GF-D8 (cell line): ENCODE results near the gene FGF14.
"Not testable (repeated sequence)": the region's sequence is repeated elsewhere in the genome, so short reads cannot be mapped to it uniquely, and the experiment has no call there.

ENCODE experiments used
- DNase-seq: peaks from one replicate; lab custom pipeline; 2025; lab: John Stamatoyannopoulos, UW

Gene FGF14

DNA sequence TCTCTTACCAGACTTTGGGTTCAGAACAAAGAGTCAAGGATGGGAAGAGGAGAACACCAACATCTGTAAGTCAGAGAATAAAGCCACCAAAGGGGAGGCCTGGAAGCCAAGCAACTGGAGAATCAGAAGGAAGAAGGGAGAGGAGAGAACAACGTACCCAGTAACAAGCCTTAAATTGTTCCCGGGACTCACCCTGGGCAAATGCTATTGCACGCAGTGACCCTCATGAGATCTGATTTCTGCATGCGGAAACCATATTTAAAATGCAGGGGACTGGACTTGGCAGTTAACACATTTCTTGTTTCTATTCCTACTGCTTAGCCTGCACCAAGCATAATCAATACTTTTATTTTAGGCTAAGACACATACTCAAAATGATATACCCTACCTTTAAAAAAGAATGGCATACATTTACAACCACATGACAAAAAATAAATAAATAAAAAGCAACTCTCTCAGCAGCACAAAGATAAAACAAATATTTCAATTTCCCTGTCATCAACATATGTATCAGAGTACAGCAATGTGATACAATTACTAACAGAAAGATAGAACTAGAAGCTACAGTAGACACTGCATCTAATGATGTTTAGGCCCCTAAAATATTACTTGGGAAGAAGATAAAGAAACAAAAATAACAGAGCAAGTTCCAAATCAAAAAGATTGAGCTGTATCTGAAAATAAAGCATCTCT, 534.8 kb downstream of the FGF14 start:
- no peak for DNase-seq

DNA sequence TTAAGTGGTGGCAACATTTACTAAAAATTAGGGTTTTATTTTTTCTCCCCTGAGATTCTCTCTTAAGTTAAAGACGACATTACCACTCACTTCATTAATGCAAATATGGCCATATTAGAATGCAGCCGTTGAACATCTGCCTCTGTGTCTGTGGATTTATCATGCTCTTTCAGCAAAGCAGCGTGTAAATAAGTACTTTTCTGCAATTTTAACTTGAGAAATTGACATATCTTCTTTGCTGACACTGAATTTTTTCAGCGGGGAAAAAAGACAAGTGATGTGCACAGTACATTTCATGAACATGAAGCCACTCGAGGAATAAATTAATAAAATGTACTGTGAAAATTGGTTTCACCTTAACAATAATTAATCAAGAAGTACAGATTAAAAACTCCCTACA, 543.0 kb downstream of the FGF14 start:
- DNase-seq: no peak

- DNase-seq: no peak
Observed at GRCh38 chr13:101846701-101847100, 555.1 kb downstream of the FGF14 start.

- DNase-seq: no peak
Observed at GRCh38 chr13:101846249-101846648, 555.6 kb downstream of the FGF14 start.

DNA sequence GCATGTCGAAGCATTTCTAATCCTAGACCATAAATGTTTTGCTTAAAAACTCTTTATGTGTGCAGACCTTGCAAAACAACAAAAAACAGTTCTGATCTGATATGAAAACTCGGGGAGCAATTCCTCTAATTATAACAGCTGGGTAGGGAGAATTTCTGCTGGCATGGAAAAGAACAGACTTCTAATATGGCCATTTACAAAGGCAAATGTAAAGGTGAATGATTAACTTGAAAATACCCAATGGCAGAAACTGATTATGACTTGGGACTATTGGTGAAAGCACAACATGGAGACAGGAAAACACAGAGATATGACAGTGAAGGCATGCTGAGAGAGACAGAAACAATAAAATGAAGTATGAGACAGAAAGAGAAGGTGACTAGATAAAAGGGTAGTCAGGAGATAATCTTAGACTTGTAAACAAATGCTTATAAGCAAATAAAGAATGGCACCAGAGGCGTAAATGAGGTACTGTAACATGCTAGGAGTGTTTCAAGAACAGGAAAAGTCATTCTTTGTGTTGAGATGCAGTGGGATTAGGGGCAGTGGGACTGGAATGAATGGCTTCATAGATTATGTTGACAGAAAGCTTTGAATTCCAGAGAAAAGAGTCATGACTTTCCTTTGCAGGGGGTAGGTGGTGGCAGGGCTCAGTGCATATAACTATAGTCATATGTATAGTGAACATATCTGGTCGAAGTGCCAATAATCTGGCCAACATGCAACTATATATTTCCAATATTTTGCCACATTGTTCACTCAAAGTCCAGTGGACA, 556.4 kb downstream of the FGF14 start:
- no peak for DNase-seq

DNA sequence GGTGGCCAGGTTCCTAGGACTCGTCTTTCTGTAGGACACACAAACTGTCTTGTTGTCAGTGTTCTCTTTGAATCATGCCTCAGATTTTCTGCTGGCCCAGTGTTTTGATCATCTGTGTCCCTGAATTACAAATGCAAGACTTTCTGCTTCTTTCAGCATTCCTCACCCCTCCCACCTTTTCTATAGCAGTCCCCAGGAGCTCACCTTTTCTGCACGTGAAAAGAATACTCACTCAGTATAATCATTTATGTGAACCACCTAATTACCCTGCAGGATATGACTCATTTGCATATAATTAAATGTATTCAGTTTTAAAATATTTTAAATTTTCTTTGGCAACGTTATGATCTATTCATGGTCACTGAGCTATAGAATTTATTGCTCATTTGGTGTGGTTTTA, 560.1 kb downstream of the FGF14 start:
- no peak for DNase-seq

DNA sequence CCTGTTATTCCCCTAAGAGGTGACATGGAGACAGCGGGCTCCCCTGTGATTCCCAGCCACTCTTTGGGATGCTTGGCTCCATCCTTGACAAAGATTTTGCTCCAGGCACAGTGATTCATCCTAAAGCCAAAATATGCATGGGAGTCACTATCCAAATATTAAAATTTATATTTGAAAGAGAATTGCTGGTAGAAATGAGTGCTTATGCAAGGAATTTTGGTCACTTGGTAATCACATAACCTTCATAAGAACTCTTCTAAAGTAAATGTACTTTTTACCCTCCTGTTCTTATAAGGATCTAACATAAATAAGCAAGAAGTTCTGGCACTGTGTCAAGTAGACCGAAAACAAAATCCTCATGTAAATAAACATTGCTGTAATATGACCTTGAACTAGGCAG, 563.5 kb downstream of the FGF14 start:
- no peak for DNase-seq

GRCh38 chr13:101837778-101838177, 564.1 kb downstream of the FGF14 start:
- DNase-seq: not testable (repeated sequence)

DNA sequence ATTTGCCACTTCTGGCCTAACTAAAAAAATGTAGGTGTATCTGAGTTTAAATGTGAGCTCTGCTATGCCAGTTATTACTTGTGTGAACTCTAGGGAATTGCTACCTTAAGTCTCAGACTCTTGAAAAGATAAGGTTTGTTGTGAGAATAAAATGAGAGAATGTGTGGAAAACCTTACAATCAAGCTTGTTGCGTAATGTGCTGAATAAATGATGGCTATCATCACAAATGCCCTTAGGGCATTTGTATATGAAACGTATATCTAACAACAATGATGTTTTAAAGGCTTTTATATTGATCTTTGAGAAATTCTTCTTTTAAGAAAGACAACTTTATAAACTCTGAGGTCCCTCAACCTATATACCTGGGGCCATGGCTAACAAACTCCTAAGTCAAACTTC, 564.6 kb downstream of the FGF14 start:
- DNase-seq: no peak

DNA sequence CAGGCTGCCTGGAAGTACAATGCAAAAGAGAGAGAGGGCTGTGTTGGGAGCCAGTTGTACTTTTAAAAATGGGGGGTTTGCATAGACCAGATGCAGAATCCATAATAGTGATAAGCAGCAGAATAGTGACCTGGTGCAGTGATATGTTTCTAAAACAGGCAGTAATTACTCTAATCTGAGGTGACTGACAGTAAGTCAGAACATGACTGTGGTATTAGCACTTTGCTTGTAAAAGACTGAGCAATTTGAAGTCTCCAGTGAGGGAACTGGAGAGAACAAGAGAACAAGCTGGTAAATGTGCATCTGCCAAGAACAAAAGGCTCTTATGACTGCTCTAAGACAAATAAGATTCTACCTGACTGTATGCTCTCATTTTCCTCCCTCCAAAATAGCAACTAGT, 565.9 kb downstream of the FGF14 start:
- no peak for DNase-seq

- DNase-seq: no peak
Observed at GRCh38 chr13:101833671-101834070, 568.2 kb downstream of the FGF14 start.

- DNase-seq: no peak
Observed at GRCh38 chr13:101830035-101830434, 571.8 kb downstream of the FGF14 start.

- no peak for DNase-seq
Observed at GRCh38 chr13:101829484-101829883, 572.4 kb downstream of the FGF14 start.

DNA sequence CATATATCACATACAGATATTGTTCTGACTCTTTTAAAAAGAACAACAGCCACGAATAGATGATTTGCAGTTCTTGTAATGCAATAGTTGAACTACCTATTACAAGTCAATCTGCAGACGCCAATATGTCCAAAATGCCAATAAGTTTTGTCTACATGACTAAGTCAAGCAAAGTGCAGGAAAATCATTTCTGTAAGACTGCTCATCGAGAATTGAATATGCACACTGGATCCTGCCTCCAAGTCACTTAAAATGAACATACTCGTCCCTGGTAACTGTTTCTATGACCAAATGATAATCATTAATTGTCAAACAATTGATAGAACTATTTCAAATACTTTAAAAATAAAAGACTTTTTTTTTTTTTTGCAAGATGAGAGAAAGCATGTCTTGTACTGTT, 573.7 kb downstream of the FGF14 start:
- no peak for DNase-seq

- DNase-seq: no peak
Observed at GRCh38 chr13:101817898-101818297, 584.0 kb downstream of the FGF14 start.

DNA sequence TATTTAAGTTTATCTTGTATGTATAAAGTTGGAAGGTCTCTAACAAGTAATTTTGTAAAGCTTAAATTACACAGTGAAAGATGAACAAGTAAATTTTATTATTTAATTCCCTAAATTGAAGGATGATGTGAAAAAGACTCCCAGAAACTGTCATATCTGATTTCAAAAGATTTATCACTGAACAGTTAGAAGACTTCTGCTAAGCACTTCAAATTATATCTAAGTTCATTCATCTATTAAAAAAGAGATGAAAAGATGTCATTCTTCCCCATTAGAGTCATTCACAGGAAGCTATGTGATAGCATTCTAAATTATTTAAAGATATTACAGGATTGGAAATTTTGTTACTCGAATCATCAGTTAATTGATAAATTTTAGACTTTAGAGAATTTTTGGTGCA, 590.0 kb downstream of the FGF14 start:
- DNase-seq: no peak

DNA sequence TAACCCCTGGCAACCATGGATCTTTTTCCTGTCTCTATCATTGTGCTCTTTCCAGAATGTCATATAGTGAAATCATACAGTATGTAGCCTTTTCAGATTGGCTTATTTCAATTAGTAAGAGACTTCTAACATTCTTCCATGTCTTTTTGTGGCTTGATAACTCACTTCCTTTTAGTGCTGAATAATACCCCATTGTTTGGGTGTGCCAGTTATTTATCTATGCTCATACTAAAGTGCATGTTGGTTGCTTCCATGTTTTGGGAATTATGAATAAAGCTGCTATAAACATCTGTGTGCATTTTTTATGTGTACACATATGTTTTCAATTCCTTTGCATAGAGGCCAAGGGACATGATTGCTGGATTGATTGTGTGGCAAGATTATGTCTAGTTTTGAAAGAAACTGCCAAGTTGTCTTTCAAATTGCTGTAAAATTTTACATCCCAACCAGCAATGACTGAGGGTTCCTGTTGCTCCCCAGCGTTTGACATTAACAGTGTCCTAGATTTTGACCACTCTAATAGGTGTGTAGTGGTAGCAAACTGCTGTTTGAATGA, 590.5 kb downstream of the FGF14 start:
- DNase-seq: no peak

GRCh38 chr13:101799196-101799595, 602.7 kb downstream of the FGF14 start:
- DNase-seq: no peak

- DNase-seq: no peak
Observed at GRCh38 chr13:101798437-101798836, 603.4 kb downstream of the FGF14 start.

- no peak for DNase-seq
Observed at GRCh38 chr13:101795460-101795859, 606.4 kb downstream of the FGF14 start.

GRCh38 chr13:101795025-101795424, 606.8 kb downstream of the FGF14 start:
- DNase-seq: no peak

- DNase-seq: no peak
Observed at GRCh38 chr13:101792189-101792588, 609.7 kb downstream of the FGF14 start.

GRCh38 chr13:101785858-101786257, 616.0 kb downstream of the FGF14 start:
- no peak for DNase-seq
